ENCODE results near the gene ZFYVE26.
"Not testable (repeated sequence)": the region's sequence is repeated elsewhere in the genome, so short reads cannot be mapped to it uniquely, and the experiment has no call there.

Gene ZFYVE26

DNA sequence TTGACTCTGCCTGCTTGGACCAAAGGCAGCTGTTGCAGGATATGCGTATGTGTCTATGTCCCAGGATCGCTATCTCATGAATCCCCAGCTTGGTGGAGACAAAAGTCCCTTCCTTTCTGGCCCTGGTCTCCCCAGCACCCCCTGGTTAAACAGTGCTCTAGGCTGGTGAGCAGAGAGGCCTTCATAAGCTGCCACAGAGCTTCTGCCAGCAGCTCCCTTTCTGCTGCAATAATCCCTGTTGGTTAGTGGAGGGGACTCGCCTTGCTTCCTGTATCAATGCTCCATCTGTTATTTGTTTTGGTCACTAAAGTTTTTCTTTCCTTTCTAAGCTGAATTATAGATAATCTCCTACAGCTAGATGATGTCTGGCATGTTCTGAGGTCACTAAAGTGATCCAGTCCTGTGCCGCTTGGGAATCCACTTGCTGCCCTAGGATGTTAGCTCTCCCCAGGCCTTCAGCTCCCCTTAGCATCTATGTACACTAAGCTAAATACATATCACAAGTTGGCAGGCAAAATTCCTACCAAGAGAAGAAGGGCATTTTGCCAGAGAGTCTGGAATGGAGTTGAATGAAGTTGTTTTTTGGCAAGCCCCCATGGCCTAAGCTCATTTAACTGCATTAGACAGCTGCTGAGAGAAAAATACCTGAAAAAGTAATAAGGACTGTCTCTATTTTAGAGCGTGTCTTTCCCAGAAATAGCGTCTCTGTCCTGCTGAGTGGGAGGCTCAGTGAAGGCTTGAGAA is 66.9 kb downstream of the ZFYVE26 start:
- no peak for DNase-seq

DNA sequence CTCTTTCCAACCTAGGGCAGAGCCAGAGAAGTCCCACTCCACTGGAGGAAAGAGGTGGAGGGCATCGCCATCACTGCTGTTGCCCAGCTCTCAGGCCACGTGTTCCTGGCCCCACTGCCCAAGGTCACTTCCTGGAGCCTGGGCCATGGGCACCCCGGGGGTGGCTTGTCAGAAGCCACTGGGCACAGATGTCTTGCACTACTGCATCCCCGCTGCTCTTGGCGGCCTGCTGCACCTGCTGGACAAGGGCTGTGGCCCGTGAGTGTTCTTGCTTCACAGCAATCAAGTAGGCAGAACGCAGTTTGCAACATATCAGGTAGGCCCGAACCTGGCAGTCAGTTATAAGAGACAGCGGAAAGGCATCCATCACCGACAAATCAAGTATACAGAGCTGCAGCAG is 68.1 kb downstream of the ZFYVE26 start:
- DNase-seq, result no peak

DNA sequence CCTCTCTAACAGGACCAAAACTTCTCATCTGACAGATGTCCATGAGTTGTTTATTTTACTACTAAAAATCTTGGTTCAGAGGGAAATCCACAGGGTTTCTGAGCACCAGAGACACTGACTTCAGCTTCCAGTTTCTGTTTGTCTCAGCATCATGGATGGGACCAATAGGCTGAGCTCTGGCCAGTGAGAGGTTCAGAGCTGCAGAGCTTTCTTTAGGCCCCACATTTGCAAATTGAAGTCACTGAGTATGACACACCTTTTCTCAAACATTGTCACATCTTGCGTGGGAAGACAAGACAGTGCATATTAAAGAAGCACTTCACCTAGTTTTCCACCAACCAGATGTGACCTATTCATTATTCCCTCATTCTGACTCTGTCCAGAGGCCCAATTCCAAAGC is 69.5 kb downstream of the ZFYVE26 start:
- DNase-seq, result no peak

DNA sequence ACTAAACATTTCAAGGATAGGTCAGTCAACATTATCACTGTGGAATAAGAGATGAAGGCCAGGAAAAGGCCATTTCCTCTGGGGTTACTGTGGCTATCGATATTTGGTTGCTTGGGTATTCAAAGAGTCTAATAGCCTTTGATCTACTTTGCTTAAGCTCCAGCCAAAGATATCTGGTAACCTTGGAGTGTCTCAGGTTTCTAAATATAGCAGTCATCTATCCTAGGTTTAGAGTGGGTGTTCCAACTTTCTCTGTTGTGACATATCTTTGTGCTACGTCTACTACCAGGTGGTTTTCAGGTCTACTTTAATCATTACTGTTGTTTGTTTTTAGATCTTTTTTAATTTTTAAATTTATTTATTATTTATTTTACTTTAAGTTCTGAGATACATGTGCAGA is 72.3 kb downstream of the ZFYVE26 start:
- DNase-seq, result no peak

DNA sequence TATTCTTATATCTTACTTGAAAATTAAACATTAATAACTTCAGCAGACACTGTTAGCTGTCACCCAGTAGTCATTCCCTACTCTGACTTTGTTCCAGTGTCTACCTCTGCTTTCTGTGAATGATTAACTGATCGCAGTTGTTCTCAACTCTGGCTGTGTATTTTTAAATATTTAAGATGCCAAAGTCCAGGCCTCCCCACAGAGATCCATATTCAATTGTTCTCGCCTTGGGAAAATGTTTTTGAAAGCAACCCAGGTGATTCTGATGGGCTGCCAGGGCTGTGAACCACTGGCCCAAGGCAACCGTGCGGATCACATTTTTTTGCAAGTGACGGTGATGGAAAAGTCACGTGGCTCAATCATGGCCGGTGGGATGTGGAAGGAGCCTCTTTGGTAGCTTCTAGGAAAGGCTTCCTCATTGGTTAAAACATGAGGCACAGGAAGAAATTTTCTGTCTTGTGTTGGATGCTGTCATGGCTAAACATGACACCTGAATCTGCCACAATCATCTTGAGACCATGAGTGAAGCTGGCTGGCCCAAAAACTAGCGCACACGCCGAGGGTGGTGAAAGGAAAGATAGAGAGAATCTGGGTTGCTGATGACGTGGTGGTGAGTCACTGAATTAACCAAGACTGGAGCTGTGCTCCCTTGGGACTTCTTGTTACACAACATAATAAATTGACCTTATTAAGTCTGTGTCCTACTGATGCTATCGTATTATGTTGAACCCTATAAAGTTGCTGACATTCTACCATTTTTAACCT is 77.5 kb downstream of the ZFYVE26 start:
- DNase-seq, result no peak

DNA sequence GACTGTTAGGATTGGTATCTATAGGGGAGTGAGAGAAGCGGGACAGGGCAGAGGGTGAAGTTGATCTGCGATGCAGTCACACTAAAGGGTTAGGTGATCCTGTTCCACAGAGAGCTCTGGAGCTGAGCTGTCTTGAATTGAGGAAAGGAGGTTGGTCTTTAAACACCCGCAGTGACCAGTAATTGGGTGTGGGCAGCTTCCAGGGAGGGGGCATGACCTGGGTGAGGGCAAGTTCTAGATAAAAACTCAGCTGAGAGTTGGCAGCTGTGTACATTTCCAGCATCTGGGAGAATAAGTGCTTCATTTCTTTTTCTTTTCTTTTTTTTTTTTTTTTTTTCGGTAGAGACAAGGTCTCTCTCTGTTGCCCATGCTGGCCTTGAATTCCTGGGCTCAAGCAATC is 79.6 kb downstream of the ZFYVE26 start:
- no peak for DNase-seq

DNA sequence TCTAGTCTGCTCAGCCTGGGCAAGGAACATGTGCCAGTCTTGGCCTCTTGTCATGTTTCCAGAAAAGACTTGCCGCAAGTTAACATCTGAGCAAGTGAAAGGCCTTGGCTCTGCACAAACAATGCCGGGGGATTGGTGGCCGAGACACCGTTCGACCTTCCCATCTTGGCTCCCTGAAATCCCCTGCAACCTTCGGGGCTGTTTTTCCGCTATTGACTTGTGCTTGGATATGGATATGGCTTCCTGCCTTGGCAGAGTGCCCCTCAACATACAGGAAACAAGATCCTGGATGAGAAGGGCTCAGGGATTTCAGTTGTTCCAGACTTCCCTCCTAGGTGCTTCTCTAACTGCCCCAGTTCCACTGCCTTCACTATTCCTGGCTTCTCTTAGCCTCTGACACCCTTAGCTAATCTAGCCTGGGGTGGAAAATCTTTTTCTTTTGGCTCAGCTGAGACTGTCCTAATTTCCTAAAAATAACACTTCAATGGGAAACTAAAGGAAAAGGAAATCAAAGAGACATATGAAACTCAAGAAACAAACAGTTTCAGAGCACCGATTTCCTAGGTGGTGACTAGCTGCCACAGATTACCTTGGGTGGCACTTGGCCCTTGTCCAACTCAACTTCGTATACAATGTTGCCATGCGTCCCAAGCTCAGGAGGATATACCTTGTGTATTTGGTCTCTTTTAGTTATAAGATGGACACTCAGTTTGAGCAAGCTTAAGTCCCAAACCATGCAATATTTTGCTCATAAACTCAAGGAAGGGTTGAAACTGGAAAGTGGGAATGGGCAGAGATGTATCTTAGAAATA is 80.8 kb downstream of the ZFYVE26 start:
- DNase-seq, result no peak

DNA sequence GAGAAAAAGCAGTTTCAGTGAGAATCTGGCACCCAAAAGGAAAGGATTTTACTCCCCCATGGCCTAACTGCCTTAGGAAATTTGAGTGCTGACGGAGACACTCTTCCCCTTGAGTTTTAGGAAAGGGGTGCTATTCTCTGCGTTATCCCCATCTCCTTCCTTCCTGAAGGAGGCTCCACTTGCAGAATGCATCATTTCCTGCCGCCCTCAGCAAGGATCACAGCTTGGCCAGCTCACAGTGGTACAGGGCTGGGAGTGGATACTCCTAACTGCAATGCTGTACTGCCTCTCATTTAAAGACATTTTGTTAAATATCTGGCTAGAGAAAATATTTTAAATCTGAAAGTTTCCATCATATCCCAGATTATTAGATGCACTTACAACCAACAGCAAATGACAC is 81.7 kb downstream of the ZFYVE26 start:
- no peak for DNase-seq

DNA sequence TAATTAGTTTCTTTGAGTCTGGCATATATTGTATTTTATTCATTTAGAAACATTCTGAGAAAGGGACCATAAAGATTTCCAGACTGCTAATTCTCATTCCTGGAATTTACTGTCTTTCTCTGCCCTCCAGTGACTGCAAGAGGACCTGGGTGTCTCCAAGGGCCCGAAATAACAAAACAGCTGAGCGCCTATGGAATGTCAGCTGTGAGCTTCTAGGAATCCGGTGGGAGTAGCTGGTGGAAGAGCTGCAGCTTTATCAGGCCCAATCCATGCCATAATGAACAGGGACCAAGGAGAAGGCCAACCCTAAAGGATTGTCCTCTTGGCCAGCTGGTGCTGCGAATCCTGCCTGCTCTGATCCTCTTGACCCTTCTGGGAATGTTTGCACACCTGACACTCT is 82.8 kb downstream of the ZFYVE26 start:
- DNase-seq, result no peak

DNA sequence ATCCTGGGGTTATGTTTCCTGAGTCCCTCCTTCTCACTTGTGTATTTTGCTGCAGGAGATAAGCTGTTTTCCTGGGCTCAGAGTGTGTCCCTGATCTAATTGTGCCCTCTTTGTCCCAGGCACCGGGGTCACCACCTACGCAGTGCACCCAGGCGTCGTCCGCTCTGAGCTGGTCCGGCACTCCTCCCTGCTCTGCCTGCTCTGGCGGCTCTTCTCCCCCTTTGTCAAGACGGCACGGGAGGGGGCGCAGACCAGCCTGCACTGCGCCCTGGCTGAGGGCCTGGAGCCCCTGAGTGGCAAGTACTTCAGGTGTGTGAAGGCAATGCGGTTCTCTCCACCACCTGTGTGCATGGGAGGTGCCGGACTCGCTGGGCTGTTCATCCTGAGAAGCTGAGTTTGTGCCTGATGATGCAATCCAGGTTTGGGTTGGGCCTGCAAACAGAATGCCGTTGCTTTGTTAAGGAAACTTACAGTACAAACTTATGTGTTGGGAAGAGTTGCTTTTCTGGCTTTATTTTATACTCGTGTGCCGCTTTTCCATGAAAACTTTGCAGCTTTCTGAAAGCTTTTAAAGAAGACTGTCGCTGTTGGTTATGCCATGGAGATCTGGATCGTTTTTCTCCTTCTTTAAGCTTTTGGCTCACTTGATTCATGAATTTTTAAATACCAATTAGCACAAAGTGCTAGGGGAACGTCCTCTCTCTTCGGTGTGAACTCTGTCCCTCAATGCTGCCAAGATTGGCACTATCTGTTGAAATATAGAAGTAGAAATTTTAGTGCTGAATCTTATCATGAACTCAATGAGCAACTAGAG is 87.1 kb downstream of the ZFYVE26 start:
- no peak for DNase-seq

DNA sequence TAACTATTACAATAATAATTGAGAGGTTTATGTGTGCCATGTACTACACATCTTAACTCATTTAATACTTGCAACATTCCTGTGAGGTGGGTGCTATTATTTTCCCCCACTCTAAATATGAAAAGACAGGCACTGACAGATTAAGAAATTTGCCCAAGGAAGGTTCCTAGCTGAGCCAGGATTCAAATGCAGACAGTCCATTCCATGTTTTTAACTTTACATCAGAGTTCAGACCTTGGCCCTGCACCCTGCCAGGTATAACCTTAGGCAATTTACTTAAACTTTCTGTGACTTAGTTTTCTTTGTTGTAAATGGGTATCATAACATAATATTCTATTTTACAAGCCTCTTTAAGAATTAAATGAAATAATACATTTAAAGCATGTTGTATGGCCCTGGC is 88.1 kb downstream of the ZFYVE26 start:
- DNase-seq, result no peak

DNA sequence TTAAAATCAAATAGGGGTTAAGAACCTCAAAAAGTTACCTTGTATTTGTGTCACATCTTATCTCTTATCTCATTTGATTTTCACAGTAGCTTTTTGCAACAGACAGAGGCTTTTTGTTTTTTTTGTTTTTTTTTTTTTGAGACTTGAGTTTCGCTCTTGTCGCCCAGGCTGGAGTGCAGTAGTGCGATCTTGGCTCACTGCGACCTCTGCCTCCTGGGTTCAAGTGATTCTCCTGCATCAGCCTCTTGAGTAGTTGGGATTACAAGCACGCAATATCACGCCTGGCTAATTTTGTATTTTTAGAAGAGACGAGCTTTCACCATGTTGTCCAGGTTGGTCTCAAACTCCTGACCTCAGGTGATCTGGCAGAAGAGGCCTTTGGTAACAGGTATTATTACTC is 89.0 kb downstream of the ZFYVE26 start:
- no peak for DNase-seq

DNA sequence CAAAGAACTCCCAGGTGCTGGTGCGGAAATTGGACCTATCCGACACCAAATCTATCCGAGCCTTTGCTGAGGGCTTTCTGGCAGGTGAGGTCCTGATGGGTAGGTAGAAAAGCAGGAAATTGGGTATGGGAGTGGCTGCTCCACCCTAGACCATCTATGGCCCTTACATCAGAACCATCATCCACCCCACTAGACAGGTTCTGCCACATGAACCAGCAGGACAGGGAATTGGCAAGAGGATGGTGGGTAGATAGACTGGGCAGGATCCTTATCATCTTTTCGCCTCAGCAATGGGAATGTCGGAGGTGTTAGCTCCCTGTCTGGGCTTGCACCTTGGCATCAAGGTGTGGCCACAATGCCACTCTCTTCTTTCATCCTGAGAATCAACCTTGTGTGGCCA is 91.2 kb downstream of the ZFYVE26 start:
- no peak for DNase-seq

DNA sequence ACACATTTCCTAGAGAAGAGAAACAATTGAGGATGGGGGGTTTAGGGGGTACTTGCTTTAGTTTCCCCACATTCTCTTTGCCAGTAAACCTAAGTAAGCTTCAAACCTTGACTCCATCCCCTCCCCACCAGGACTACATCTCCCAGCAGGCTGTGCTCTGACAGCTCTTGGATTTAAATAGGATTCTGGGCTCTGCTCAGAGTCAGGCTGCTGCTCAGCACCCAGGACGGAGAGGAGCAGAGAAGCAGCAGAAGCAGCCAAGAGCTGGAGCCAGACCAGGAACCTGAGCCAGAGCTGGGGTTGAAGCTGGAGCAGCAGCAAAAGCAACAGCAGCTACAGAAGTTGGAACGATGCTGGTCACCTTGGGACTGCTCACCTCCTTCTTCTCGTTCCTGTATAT is 94.1 kb downstream of the ZFYVE26 start:
- DNase-seq, result no peak

DNA sequence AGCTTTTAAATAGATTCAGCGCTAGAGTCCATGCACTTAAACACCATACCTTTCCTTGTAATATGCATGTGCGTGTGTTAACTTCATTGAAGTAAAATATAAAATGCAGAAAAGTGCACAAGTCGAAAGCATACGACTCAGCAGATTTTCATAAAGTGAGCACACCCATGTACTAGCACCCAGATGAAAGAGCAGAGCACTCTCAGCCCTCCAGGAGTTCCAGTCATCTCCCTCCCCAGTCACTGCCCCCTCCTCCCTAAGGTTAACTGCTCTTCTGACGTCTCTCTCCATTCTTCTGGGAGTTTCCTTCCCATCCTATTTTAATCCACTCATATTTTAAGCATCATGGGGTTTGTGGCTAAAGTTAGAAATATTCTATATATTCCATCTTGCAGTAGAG is 94.5 kb downstream of the ZFYVE26 start:
- DNase-seq, result no peak

DNA sequence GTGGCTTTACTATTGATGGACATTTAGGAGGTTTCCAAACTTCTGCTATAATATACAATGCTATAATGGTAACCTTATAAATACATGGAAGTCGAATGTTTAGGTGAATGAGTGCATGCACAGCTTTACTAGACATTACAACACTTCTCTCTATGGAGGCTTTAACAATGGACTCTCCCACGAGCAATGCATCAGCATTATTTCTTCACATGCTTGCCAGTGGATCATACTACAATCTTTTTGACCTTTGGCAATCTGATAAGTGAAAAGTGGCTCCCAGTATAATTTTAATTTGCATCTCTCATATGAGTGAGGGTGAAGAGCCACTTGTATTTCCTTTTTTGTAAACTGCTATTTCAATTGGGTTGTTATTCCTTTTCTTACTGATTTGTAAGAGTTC is 96.5 kb downstream of the ZFYVE26 start:
- no peak for DNase-seq

DNA sequence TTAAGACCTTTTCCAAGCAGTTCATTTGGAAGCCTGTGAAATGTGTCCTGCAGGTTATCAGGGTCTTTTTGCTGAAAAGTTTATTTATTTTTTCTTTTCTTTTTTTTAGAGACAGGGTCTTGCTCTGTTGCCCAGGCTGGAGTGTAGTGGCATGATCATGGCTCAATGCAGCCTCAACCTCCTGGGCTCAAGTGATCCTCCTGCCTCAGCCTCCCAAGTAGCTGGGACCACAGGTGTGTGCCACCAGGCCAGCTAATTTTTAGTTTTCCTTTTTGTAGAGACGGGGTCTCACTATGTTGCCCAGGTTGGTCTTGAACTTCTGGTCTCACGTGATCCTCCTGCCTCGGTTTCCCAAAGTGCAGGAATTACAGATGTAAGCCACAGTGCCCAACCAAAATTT is 97.0 kb downstream of the ZFYVE26 start:
- DNase-seq, result not testable (repeated sequence)

DNA sequence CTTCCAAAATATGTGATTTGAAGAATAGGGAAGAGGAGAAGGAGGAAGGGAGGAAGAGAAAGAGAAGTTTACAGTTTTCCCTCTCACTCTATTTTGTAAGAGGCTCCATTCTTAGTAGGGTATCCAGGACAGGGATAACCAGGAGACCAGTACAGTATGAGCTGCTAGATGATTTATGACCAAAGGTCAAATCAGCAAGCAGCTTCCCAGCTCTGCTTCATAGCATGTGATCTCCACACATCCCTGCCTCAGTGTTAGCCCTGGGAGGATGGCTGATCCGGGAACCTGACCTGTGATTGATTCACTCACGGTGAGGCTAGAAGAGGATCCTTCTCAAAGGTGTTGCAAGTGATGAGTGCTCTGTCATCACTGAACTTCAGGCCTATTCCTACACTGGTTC is 98.1 kb downstream of the ZFYVE26 start:
- no peak for DNase-seq

DNA sequence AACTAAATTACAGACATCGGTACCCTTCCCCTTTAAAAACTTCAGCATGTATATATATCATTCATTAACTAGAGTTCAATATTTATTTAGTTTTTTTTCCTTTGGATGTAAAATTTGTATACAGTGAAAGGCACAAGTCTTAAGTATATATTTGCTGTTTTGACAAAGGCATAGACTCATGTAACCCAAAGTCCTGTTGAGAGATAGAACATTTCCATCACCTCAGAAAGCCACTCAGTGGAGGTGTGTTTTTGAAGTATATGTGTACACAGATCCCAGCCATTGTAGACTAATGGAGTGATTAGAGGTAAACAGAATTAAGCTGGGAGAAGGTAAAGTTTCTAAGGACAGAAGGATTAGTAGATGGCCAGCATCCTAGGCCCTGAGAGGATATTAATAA is 99.3 kb downstream of the ZFYVE26 start:
- no peak for DNase-seq

DNA sequence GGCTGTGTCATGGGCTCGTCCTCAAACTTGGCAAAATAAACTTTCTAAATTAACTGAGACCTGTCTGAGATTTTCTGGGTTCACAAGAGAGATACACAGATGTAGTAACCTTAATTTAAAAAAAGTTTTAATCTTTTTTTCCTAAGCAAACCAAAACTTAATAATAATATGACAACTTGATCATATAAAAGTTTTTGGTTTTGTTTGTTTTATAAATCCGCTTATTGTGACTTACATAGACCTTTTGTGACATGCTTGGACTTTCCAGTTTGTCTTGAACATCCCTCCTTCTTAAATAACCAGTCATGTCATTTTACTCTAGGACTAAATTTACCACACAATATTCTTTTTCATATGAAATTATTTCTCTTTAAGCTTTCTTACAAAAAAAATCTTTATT is 106.2 kb downstream of the ZFYVE26 start:
- no peak for DNase-seq

DNA sequence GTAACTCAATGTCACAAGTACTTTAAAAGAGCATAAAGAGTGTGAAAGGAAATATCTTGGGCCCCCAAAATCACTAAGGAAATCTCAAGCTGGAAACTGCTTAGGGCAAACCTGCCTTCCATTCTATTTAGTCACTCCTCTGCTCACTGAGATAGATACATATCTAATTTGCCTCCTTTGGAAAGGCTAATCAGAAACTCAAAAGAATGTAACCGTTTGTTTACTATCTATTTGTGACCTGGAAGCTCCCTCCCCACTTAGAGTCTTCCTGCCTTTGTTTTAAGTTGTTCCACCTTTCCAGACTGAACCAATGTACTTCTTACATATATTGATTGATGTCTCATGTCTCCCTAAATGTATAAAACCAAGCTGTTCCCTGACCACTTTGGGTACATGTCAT is 106.6 kb downstream of the ZFYVE26 start:
- DNase-seq, result not testable (repeated sequence)

DNA sequence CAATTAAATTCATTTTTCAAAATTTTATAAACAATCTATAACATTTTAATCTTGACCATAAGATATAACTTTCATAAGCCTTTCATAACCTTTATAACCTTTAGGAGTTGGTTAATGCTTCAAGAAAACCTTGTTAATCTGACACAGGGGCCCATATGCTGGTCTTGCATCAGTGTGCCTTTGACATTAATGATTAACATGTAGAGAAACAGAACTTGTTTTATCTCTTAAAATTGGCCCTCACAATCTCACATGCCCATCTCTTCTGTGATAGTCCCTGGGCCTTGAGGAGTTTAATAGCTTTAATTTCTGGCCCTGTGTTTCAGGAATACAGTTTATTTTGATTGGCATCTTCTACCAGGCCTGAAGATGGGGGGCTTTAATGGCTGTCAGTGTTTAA is 107.0 kb downstream of the ZFYVE26 start:
- not testable (repeated sequence) for DNase-seq

DNA sequence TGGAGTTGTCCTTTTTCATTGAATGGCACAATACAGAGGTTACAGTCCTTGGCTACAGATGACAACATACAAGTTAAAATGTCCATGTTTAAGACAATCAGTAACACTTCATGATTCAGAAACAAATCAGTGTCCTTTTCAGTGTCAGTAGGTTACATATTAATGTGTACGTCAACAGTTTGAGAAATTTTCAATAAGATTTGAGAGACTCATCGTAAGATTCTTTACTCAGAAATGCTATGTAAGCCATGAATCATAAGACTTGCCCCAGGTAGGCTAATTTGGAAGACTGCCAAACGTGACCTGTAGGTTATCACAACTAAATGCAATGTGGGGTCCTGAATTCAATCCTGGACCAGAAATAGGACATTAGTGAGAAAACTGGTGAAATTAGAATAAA is 111.2 kb downstream of the ZFYVE26 start:
- DNase-seq, result no peak
